ENCODE data around the gene PLCD4.

PLCD4 gene

DNA sequence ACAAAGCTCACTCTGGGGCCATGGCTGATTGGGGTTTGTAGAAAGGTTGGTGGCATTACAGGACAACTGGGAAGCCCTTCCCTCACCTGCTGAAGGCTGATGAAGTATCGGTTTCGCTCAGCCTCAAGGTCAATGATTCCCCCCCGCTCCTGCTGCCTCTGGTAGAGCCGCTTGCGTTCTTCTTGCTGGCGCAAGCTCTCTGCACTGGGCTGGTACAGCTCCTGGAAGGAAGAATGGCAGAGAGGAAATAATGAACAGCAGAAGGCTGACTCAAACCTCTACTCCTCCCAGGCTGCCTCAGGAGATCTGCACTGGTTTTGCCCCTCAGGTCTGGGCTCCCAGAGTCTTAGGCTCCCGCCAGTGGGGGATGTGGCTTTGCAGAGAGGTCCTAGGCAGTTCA lies 57.0 kb downstream of the PLCD4 start:
- no peak overlapping the region for H3K4me2 ChIP-seq (ENCODE audit: insufficient read depth, low read length)
- no peak overlapping the region for H3K4me3 ChIP-seq (ENCODE audit: low read depth in 1 of 2, low read length in 2 of 2)
- ATAC-seq (ENCODE audit: insufficient read depth, low read depth) (no peak), DNase-seq (no peak)
- no peaks in the 10 kb centered on the region for H3K9me3 ChIP-seq (ENCODE audit: insufficient read depth, low read length, severe bottlenecking)
- H3K79me2 ChIP-seq (ENCODE audit: insufficient read depth, low read length) = peaks cover 20% of the 10 kb centered on the region
- H3K36me3 ChIP-seq (ENCODE audit: insufficient read depth, low read length) = peaks cover 71% of the 10 kb centered on the region
- H3K27ac ChIP-seq (ENCODE audit: low read length) = no peak overlapping the region
- TF ChIP-seq, protein P1, sequence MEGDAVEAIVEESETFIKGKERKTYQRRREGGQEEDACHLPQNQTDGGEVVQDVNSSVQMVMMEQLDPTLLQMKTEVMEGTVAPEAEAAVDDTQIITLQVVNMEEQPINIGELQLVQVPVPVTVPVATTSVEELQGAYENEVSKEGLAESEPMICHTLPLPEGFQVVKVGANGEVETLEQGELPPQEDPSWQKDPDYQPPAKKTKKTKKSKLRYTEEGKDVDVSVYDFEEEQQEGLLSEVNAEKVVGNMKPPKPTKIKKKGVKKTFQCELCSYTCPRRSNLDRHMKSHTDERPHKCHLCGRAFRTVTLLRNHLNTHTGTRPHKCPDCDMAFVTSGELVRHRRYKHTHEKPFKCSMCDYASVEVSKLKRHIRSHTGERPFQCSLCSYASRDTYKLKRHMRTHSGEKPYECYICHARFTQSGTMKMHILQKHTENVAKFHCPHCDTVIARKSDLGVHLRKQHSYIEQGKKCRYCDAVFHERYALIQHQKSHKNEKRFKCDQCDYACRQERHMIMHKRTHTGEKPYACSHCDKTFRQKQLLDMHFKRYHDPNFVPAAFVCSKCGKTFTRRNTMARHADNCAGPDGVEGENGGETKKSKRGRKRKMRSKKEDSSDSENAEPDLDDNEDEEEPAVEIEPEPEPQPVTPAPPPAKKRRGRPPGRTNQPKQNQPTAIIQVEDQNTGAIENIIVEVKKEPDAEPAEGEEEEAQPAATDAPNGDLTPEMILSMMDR (IDR thresholded peaks at IDR 0.05; ENCODE audit: borderline replicate concordance, extremely low read depth, low read length, poor library complexity, severe bottlenecking) = no peak
- no peak for TF ChIP-seq EZH2 (IDR thresholded peaks at IDR 0.05; ENCODE audit: borderline replicate concordance, low read depth, low read length, severe bottlenecking)
- H3K4me1 ChIP-seq (ENCODE audit: insufficient read depth, low read length) = peaks cover 18% of the 10 kb centered on the region
- no peaks in the 10 kb centered on the region for H3K27me3 ChIP-seq (ENCODE audit: insufficient read depth, low read length, poor library complexity)
- peaks cover 3% of the 10 kb centered on the region for H4K20me1 ChIP-seq (ENCODE audit: insufficient read depth, low read length)
- H2AFZ ChIP-seq (ENCODE audit: low read depth, low read length) = no peak overlapping the region
- H3K9ac ChIP-seq (ENCODE audit: low read depth, low read length) = no peak overlapping the region

DNA sequence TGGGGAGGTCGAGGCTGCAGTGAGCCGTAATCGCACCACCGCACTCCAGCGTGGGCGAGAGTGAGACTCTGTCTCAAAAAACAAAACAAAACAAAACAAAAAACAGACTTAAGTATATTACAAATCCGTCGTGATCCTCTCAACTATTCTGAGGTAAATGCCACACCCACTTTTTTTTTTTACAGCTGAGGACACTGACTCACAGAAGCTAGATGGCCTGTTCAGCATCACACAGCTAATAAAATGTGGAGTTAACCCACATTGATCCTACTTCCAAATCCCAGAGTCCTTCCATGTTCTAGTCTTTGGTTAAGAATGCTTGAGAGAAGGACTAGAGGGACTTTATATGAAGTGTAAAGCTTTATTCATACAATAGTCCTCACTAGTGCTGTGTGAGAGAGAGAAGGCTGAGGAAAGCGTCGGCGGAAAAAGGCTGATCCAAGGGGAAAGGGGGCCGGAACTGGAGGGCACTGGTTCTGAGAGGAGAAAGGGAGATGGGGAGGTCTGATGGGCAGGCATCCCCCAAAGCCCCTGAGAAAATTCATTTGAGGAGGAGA lies 63.5 kb downstream of the PLCD4 start:
- peaks cover 20% of the 10 kb centered on the region for H3K36me3 ChIP-seq (ENCODE audit: insufficient read depth, low read length)
- H3K4me1 ChIP-seq (ENCODE audit: insufficient read depth, low read length) = peaks cover 22% of the 10 kb centered on the region
- peak overlapping the region; percentile 94 to 96 for H3K4me3 ChIP-seq (ENCODE audit: low read depth in 1 of 2, low read length in 2 of 2)
- H3K4me2 ChIP-seq (ENCODE audit: insufficient read depth, low read length) = peak overlapping the region; percentile 98
- no peaks in the 10 kb centered on the region for H3K27me3 ChIP-seq (ENCODE audit: insufficient read depth, low read length, poor library complexity)
- ATAC-seq (ENCODE audit: insufficient read depth, low read depth) = no peak; the same call in 2 of the 3 replicates
- no peaks in the 10 kb centered on the region for H3K9me3 ChIP-seq (ENCODE audit: insufficient read depth, low read length, severe bottlenecking)
- no peak for DNase-seq
- H3K27ac ChIP-seq (ENCODE audit: low read length) = peak overlapping the region; percentile 74
- no peaks in the 10 kb centered on the region for H4K20me1 ChIP-seq (ENCODE audit: insufficient read depth, low read length)
- H2AFZ ChIP-seq (ENCODE audit: low read depth, low read length) = peak overlapping the region; percentile 100
- H3K9ac ChIP-seq (ENCODE audit: low read depth, low read length) = peak overlapping the region; percentile 73
- no peak for TF ChIP-seq EZH2 (IDR thresholded peaks at IDR 0.05; ENCODE audit: borderline replicate concordance, low read depth, low read length, severe bottlenecking)
- TF ChIP-seq, protein P1 (IDR thresholded peaks at IDR 0.05; ENCODE audit: borderline replicate concordance, extremely low read depth, low read length, poor library complexity, severe bottlenecking) = no peak
- peaks cover 32% of the 10 kb centered on the region for H3K79me2 ChIP-seq (ENCODE audit: insufficient read depth, low read length)

DNA sequence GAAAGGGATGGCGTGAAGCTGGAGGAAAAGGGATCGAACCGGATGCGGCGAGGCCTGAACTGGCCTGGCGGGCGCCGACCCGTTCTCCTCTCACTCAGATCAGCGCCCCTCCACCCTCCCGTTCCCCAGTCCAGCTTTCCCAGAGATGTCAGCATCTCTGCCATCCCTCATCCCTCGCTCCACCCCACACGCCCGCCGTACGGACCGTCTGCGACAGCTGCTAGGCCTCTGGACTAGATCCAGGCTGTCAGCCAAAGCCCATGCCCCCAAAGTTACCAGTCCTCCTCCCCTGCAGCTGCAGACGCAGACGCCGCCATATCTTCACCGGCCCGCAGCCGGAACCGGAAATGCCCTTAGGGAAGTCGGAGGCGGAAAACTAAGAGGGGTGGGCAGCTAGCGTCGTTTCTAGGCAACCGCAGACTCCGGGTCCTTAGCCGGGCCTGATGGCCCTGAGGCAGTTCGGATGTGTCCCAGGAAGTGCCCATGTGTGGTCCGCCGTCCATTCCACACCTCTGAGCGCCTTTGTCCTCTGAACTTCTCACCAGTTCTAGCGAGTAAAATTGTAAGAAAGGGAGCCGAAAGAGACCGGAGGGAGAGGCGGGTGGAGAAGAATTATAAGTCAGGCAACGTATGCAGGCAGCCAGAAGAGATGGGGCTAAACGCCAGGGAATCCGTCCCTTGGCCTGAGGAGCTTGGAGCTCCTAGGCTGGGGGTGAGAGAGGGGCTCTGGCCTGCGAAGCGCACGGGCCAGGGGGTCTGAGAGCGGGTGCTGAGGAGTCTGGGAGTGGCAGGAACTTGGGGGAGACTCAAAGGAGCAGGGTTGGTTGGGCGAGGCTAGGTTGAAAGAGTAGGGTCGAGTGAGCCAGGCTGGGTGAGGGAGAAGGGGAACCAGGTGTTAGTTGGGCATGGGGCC lies 64.2 kb downstream of the PLCD4 start, which contains the start of the genes RNF25 and STK36:
TSS of gene RNF25 (minus strand) at position 349 of the 913 bp plus-strand sequence. CDS start at position 317, 32 bp downstream.
TSS of gene STK36 (plus strand) at position 433 of the 913 bp plus-strand sequence. CDS start 744 bp downstream, outside the sequence.
- H3K4me3 ChIP-seq (ENCODE audit: low read depth in 1 of 2, low read length in 2 of 2) = peak within 1 kb of the TSS; percentile 94 to 96
- peak within 1 kb of the TSS; percentile 74 for H3K27ac ChIP-seq (ENCODE audit: low read length)
- no peaks in the 10 kb centered on the region for H3K27me3 ChIP-seq (ENCODE audit: insufficient read depth, low read length, poor library complexity)
- peak within 1 kb of the TSS; percentile 100 for H2AFZ ChIP-seq (ENCODE audit: low read depth, low read length)
- H3K36me3 ChIP-seq (ENCODE audit: insufficient read depth, low read length) = peaks cover 16% of the 10 kb centered on the region
- peak; percentile 97 for ATAC-seq (ENCODE audit: insufficient read depth, low read depth)
- H3K9me3 ChIP-seq (ENCODE audit: insufficient read depth, low read length, severe bottlenecking) = no peaks in the 10 kb centered on the region
- H3K4me1 ChIP-seq (ENCODE audit: insufficient read depth, low read length) = peaks cover 22% of the 10 kb centered on the region
- H3K9ac ChIP-seq (ENCODE audit: low read depth, low read length) = peak within 1 kb of the TSS; percentile 73
- no peak for TF ChIP-seq EZH2 (IDR thresholded peaks at IDR 0.05; ENCODE audit: borderline replicate concordance, low read depth, low read length, severe bottlenecking)
- TF ChIP-seq, protein P1 (IDR thresholded peaks at IDR 0.05; ENCODE audit: borderline replicate concordance, extremely low read depth, low read length, poor library complexity, severe bottlenecking) = no peak
- H4K20me1 ChIP-seq (ENCODE audit: insufficient read depth, low read length) = no peaks in the 10 kb centered on the region
- peak; percentile 87 for DNase-seq
- peak within 1 kb of the TSS; percentile 98 for H3K4me2 ChIP-seq (ENCODE audit: insufficient read depth, low read length)
- peaks cover 32% of the 10 kb centered on the region for H3K79me2 ChIP-seq (ENCODE audit: insufficient read depth, low read length)
